ENCODE results near the gene NLGN3. TPM values are rescaled to one million over a fixed set of nuclear protein-coding genes. Genes with fewer than 3 reads are reported as not detected.
A peak's percentile ranks its signal among the peaks of the same experiment; 100 is the strongest.

NLGN3 gene
- polyA plus RNA-seq, 2 of the 4 experiments (the other 2 are of a cell fraction) = 0.84 to 1.00 TPM

GRCh38 chrX:71111141-71111843, 33.3 kb upstream of the NLGN3 start, which contains the start of gene IL2RG:
Gene IL2RG, minus strand, starts transcription at chrX:71111577. Its CDS starts 38 bp downstream, at chrX:71111539.
- no peaks in the 10 kb centered on the region for H3K9me3 ChIP-seq
- TF ChIP-seq ZNF302 (CRISPR knock-in tag; IDR thresholded peaks at IDR 0.05) (no peak), KDM5A (IDR thresholded peaks at IDR 0.05) (no peak), CTCF (IDR thresholded peaks at IDR 0.05) (no peak), MAFK (IDR thresholded peaks at IDR 0.05; ENCODE audit: partially characterized antibody) (no peak)
- ChIA-PET CTCF (interaction anchor here (0.6 to 2.7 kb wide), 3 partner anchors 12 to 351 kb away, joined by 3 to 16 read pairs (median 4); no protein-coding TSS in a partner anchor), POLR2A (no interaction called here)
- H3K27ac ChIP-seq = no peak within 1 kb of the TSS
- H3K4me3 ChIP-seq = no peak within 1 kb of the TSS
- H3K4me2 ChIP-seq = no peak within 1 kb of the TSS
- no peak for DNase-seq (ENCODE audit: low read depth in 1 of 2, low spot score in 1 of 2)
- FAIRE-seq = no peak
- H3K4me1 ChIP-seq = no peaks in the 10 kb centered on the region
- 59% methylated on average over 8 of the region's 8 CpGs for WGBS (ENCODE audit: missing lambda C conversion rate)
- no peak for ATAC-seq

- TF ChIP-seq RARB (CRISPR knock-in tag; IDR thresholded peaks at IDR 0.05) = no peak
- no peak for TF ChIP-seq GATA3 (IDR thresholded peaks at IDR 0.05; ENCODE audit: borderline replicate concordance)
- no peak for TF ChIP-seq ZC3H11A (IDR thresholded peaks at IDR 0.05)
- no peak for TF ChIP-seq CHD2 (IDR thresholded peaks at IDR 0.05; ENCODE audit: low read length, partially characterized antibody)
- TF ChIP-seq RNF2 (IDR thresholded peaks at IDR 0.05; ENCODE audit: borderline replicate concordance, low read depth) = no peak
- TF ChIP-seq CHD4 (IDR thresholded peaks at IDR 0.05; ENCODE audit: borderline replicate concordance) = no peak
- TF ChIP-seq, protein P1, sequence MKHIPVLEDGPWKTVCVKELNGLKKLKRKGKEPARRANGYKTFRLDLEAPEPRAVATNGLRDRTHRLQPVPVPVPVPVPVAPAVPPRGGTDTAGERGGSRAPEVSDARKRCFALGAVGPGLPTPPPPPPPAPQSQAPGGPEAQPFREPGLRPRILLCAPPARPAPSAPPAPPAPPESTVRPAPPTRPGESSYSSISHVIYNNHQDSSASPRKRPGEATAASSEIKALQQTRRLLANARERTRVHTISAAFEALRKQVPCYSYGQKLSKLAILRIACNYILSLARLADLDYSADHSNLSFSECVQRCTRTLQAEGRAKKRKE (CRISPR knock-in tag; IDR thresholded peaks at IDR 0.05; ENCODE audit: low read depth) = no peak
- no peak for TF ChIP-seq FOSB (CRISPR knock-in tag; IDR thresholded peaks at IDR 0.05)
- TF ChIP-seq, protein P2, sequence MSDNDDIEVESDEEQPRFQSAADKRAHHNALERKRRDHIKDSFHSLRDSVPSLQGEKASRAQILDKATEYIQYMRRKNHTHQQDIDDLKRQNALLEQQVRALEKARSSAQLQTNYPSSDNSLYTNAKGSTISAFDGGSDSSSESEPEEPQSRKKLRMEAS (IDR thresholded peaks at IDR 0.05) = no peak
- TF ChIP-seq MAZ (IDR thresholded peaks at IDR 0.05; ENCODE audit: borderline replicate concordance, low read depth, low read length) = no peak
- no peak for TF ChIP-seq ZSCAN20 (CRISPR knock-in tag; IDR thresholded peaks at IDR 0.05)
- TF ChIP-seq, protein P3, sequence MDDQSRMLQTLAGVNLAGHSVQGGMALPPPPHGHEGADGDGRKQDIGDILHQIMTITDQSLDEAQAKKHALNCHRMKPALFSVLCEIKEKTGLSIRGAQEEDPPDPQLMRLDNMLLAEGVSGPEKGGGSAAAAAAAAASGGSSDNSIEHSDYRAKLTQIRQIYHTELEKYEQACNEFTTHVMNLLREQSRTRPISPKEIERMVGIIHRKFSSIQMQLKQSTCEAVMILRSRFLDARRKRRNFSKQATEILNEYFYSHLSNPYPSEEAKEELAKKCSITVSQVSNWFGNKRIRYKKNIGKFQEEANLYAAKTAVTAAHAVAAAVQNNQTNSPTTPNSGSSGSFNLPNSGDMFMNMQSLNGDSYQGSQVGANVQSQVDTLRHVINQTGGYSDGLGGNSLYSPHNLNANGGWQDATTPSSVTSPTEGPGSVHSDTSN (IDR thresholded peaks at IDR 0.05) = no peak
- H3K4me3 ChIP-seq = no peak overlapping the region
- WGBS (ENCODE audit: missing lambda C conversion rate) = 59% methylated on average over 5 of the region's 5 CpGs
- H3K27ac ChIP-seq = no peak overlapping the region
- no peaks in the 10 kb centered on the region for H3K4me1 ChIP-seq
- no peak overlapping the region for H3K4me2 ChIP-seq
- ChIA-PET CTCF (interaction anchor here (0.6 to 2.7 kb wide), 2 partner anchors 17 to 351 kb away, joined by 3 to 16 read pairs; no protein-coding TSS in a partner anchor), POLR2A (no interaction called here)
- no peak for FAIRE-seq
- DNase-seq (ENCODE audit: low read depth in 1 of 2, low spot score in 1 of 2) = no peak
- H3K9me3 ChIP-seq = no peaks in the 10 kb centered on the region
- no peak for ATAC-seq
Measured at GRCh38 chrX:71111921-71112431, 32.7 kb upstream of the NLGN3 start.

DNA sequence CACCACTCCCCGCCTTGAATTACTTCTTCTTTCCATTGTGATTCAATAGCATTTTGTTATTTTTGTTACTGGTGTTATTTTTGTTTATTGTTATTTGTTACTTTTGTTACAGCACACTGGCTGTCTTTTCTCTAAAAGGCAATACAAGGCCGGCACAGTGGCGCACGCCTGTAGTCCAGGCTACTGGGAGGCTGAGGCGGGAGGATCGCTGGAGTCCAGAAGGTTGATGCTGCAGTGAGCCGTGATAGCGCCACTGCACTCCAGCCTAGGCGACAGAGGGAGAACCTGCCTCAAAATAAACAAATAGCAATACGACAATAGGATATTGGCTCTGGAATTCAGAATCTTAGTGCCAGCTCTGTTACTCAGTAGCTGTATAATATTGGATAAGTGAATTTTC, 27.3 kb upstream of the NLGN3 start:
- H3K27ac ChIP-seq = no peak overlapping the region
- H3K9me3 ChIP-seq = no peaks in the 10 kb centered on the region
- no peak overlapping the region for H3K4me3 ChIP-seq
- DNase-seq (ENCODE audit: low read depth in 1 of 2, low spot score in 1 of 2) (no peak), ATAC-seq (no peak), FAIRE-seq (no peak)
- peak overlapping the region; percentile 90 for H3K4me2 ChIP-seq
- CTCF ChIA-PET = interaction anchor here (1.1 to 4.6 kb wide), 3 partner anchors 10 to 62 kb away, joined by 3 to 25 read pairs (median 4); no protein-coding TSS in a partner anchor
- POLR2A ChIA-PET = no interaction called here
- H3K4me1 ChIP-seq = peaks cover 8% of the 10 kb centered on the region; the same call in 2 of the 3 replicates
- 91% methylated on average over 10 of the region's 10 CpGs for WGBS (ENCODE audit: missing lambda C conversion rate)
- TF ChIP-seq NR3C1 (IDR thresholded peaks at IDR 0.05) (no peak), ZC3H11A (IDR thresholded peaks at IDR 0.05) (no peak), MAZ (IDR thresholded peaks at IDR 0.05; ENCODE audit: borderline replicate concordance, low read depth, low read length) (no peak), HOXB13 (CRISPR knock-in tag; IDR thresholded peaks at IDR 0.05; ENCODE audit: low read depth) (no peak), JUNB (IDR thresholded peaks at IDR 0.05) (no peak), CHD2 (IDR thresholded peaks at IDR 0.05; ENCODE audit: low read length, partially characterized antibody) (no peak), HOXB5 (CRISPR knock-in tag; IDR thresholded peaks at IDR 0.05) (no peak), RCOR1 (IDR thresholded peaks at IDR 0.05; ENCODE audit: low read depth, low read length) (no peak), RNF2 (IDR thresholded peaks at IDR 0.05; ENCODE audit: borderline replicate concordance, low read depth) (no peak), BHLHE40 (IDR thresholded peaks at IDR 0.05; ENCODE audit: low read depth, low read length) (no peak), MAFK (IDR thresholded peaks at IDR 0.05; ENCODE audit: partially characterized antibody) (no peak), TP53 (CRISPR knock-in tag; IDR thresholded peaks at IDR 0.05) (no peak), KDM5A (IDR thresholded peaks at IDR 0.05) (no peak), NFE2L2 (conservative IDR thresholded peaks at IDR 0.05; ENCODE audit: low read length) (no peak)
- TF ChIP-seq, protein P2 (IDR thresholded peaks at IDR 0.05) = no peak
- TF ChIP-seq, protein P4, sequence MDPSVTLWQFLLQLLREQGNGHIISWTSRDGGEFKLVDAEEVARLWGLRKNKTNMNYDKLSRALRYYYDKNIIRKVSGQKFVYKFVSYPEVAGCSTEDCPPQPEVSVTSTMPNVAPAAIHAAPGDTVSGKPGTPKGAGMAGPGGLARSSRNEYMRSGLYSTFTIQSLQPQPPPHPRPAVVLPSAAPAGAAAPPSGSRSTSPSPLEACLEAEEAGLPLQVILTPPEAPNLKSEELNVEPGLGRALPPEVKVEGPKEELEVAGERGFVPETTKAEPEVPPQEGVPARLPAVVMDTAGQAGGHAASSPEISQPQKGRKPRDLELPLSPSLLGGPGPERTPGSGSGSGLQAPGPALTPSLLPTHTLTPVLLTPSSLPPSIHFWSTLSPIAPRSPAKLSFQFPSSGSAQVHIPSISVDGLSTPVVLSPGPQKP (IDR thresholded peaks at IDR 0.05; ENCODE audit: low read depth, low read length) = no peak
- TF ChIP-seq, protein P5, sequence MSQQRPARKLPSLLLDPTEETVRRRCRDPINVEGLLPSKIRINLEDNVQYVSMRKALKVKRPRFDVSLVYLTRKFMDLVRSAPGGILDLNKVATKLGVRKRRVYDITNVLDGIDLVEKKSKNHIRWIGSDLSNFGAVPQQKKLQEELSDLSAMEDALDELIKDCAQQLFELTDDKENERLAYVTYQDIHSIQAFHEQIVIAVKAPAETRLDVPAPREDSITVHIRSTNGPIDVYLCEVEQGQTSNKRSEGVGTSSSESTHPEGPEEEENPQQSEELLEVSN (IDR thresholded peaks at IDR 0.05; ENCODE audit: borderline replicate concordance, low read depth) = no peak
